GM21529 (cell line): Measurements from ENCODE around the gene FLYWCH2.
"Not testable (repeated sequence)": the region's sequence is repeated elsewhere in the genome, so short reads cannot be mapped to it uniquely, and the experiment has no call there.

Experiments used
- ATAC-seq: cut with Tn5 transposase; IDR thresholded peaks from one replicate; pipeline ENCODE4 v1.9.1; 2021; ENCODE audit not compliant: unreplicated experiment

Gene FLYWCH2

DNA sequence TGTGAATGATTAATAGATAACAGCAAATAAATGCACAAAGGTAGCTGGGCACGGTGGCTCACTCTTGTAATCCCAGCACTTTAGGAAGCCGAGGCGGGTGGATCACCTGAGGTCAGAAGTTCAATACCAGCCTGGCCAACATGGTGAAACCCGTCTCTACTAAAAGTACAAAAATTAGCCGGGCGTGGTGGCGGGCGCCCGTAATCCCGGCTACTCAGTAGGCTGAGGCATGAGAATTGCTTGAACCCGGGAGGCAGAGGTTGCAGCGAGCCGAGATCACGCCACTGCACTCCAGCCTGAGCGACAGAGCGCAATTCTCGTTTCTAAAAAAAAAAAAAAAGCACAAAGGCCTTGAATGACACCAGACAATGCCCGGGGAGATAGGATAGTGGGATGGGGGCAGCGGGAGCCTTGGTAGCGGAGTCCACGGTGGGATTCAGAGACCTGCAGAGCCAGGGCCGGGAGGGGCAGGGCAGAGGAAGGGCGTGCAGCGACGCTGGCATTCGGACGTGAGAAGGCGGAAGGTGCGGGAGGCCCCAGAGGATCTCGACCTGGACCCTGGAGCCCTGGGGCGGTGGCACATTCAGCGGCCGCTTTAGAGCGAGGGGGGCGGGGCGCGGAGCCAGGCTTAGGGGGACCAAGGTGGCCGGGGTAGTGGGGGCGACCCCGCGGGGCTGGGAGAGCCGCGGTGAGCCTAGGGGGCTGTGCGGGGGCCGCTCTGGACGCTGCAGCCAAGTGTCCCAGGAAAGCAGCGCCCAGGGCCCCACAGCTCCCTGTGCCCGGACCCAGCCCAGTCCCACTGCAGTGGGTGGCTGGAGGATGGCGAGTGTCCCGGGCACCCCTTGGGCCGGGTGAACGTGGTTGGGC is 999 bp upstream of the FLYWCH2 start:
- ATAC-seq, result no peak

DNA sequence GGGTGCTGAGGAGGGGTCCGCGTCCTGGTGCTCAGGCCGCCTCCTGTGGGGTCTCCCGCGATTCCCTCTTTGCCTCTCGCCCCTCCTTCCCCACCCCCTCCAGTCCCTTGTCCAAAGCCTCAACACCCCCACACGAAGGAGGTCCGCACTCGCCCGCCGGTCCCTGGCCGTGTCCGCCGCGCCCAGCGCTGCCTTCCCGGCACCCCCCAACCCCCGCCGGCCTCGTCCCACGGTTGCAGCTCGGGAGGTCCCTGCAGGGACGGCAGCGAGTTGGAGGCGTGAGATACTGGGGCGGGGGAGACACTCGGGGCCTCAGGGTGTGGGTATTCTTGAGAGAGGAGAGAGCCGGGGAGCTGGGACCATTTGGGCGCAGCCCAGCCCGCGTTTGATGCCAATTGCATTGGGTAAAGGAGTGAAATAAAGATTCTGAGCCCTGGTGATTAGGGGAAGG is 468 bp downstream of the FLYWCH2 start:
- peak; percentile 2 for ATAC-seq

DNA sequence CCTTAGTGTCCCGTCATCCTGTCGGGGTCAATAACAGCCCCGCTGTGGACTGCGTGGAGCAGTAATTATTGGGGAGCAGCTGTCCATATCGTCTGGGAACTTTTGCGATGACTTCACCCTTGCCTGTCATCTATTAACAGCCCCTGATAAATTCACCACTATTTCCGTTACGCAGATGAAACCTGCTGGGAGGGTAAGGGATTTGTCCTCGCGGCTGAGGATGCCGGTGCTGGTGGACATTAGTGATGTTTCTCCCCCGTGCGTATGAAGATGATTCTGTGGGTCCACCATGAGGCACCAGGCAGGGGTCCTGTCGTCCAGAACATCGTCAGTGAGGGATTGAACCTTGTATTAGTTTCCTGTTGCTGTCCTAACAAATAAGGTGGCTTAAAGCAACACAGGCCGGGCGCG is 1.0 kb downstream of the FLYWCH2 start:
- ATAC-seq, result no peak

DNA sequence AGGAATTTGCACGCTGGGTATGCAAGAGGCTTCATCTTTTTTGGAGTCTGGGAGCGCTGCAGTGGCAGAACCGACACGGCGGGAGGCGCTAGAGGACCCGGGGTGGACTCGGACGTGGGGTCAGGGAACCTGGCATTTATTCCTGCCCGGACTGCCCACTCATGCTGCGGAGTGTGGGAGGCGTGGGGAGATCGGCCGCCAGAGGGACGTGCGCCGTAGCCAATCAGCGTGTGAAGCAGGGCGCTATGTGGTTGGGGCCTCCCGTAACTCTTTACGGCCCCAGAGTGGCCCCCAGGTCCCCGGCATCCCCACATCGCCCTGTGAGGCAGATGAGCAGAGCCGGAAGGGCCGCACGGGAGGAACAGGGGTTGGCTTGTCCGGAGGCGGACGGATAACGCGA is 11.2 kb downstream of the FLYWCH2 start:
- no peak for ATAC-seq

DNA sequence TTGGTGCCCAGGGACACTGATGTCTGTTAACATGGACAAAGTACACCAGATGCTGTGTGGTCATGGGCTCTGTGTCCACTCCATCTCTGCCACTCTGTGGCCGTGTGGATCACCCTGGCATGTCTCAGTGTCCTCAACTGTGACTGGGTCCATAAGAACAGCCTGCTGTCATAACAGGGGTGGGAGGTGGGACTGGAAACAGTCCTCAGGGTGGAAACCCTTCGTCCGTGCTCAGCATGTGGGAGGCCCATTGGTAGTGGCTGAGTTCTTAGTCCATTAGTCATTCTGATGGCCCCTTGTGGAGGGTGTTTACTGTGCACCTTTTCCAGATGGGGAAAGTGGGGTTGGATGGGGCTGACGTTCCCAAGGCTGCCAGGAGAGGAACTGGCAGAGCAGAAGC is 12.8 kb downstream of the FLYWCH2 start:
- no peak for ATAC-seq

DNA sequence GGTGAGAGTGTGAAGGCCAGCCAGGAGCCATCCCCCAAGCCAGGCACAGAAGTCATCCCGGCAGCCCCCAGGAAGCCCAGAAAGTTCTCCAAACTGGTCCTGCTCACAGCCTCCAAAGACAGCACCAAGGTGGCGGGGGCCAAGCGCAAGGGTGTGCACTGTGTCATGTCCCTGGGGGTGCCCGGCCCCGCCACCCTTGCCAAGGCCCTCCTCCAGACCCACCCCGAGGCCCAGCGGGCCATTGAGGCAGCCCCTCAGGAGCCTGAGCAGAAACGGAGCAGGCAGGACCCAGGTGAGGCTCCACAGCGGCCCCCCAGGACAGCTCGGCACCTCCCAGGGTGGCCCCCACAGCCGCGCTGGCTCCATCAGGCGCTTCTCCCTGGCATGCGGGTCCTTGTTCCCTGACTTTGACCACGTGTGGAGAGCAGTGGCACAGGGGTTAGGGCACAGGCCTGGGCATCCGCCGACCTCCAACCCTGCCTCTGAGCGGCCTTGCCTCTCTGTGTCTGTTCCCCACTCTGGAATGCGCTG is 13.5 kb downstream of the FLYWCH2 start:
- ATAC-seq, result no peak

DNA sequence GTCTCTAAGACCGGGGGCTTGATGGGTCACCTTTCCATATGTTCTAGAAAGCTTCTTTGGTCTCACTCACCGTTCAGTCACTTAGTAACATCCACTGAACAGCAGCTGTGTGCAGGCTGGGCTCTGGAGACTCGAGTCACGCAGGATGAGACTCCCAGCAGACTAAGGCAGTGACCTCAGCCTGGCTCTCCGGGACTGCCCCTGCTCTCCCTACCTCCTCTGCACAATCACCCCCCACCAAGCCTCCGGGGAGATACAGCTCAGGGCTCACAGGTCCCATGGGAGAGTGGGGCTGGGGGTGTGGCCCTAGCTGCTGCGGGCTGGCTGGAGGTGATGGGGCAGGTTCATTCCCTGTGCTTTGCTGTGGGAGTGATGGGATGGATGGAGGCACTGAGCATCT is 14.1 kb downstream of the FLYWCH2 start:
- ATAC-seq, result no peak

DNA sequence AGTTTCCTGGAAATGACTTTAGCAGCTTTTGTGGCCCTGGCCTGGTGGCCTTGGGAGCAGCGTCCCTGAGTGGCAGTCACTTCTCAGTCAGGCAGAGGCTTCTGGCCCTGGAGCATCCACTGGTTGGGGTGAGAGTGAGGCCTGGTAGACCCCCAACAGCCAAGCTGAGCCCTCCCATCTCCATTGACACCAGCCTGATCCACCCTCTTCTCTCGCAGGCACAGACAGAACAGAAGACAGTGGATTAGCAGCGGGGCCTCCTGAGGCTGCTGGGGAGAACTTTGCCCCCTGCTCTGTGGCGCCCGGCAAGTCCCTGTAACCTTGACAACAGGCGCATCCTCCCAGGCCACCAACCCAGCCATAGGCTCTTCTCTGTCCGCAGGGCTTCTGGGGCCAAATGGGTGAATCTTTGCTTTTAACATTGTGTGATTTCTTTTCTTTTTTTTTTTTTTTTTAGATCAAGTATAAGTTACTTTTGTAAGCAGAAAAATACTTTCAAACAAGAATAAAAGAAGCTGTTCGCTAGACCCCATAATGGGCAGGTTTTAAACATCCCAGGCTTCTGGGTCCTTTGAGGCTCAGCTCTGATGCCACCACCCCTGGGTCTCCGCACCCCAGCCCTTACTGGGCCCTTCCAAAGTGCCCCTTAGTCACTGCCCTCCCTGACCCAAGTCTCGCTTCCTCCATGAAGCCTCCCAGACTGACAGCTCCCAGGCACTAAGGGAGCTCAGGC is 16.0 kb downstream of the FLYWCH2 start:
- no peak for ATAC-seq

DNA sequence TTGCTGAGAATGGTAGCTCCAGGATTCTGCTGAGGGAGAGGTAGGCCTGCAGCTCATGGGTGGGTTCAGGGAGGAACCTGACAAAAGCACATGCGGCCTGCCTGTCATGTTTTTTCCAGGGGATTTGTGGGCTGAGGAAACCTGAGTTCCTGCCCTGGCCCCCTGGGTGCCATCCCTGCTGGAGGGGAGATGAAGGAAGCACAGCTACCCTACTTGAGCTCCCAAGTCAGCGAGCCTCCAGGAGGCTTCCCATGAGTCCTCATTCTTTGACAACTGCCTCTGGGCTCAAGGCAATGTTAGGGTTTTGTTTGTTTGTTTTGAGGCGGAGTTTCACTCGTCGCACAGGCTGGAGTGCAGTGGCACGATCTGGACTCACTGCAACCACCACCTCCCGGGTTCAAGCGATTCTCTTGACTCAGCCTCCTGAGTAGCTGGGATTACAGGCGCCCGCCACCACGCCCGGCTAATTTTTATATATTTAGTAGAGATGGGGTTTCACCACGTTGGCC is 16.6 kb downstream of the FLYWCH2 start:
- ATAC-seq, result no peak

DNA sequence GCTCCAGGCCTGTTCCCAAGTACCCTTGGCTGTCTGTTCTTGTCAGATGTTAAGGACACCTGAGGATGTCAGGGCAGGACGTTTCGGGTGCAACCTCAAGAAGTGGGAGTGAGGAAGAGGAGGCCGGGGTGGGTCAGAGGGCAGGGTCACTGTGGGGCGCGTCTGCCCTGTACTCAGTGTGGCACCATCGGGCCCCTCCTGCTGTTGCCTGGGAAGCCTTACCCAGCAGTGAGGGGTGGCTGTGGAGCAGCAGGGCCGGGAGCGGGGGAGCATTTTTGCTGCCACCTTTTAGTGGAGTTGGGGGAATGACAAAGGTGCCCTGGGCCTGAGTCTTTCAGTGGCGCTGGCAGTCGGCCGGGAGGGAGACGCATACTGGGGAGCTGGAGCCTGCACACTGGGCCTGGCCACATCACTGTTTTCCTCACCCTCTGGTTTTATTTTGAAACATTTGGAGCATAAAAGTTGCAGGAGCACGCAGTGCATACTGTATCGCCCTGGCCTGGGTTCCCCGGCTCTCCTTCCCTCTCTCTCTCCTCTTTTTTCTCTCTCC is 17.6 kb downstream of the FLYWCH2 start:
- no peak for ATAC-seq

DNA sequence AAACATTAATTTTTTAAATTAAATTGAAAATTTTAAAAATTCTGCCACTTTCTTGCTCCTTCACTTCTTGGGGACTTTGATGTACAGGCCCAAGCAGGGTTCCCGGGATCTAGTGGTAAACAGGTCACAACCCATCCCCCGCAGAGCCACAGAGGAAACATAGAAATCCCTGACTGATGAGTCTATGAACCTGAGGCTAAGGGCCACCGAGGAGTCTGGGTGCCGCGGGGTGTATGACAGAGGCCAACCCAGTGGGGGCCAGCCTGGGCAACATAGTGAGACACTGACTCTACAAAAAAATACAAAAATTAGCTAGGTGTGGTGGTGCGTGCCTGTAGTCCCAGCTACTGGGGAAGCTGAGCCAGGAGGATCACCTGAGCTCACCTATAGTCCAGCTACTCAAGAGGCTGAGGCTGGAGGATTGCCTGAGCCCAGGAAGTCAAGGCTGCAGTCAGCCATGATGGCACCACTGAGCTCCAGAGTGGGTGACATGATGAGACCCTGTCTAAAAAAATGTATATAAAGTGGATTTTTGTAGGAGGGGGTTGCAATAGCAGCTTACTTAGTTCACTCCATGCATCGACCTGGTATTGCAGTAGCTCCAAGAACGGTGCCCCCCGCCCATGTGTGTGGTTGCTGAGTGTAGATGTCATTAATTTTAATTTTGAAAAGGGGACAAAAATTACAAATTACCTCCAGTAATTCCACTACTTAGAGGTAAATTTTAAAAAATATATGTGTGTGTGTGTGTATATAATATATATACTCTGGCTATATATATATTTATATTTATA is 19.5 kb downstream of the FLYWCH2 start:
- ATAC-seq, result no peak

DNA sequence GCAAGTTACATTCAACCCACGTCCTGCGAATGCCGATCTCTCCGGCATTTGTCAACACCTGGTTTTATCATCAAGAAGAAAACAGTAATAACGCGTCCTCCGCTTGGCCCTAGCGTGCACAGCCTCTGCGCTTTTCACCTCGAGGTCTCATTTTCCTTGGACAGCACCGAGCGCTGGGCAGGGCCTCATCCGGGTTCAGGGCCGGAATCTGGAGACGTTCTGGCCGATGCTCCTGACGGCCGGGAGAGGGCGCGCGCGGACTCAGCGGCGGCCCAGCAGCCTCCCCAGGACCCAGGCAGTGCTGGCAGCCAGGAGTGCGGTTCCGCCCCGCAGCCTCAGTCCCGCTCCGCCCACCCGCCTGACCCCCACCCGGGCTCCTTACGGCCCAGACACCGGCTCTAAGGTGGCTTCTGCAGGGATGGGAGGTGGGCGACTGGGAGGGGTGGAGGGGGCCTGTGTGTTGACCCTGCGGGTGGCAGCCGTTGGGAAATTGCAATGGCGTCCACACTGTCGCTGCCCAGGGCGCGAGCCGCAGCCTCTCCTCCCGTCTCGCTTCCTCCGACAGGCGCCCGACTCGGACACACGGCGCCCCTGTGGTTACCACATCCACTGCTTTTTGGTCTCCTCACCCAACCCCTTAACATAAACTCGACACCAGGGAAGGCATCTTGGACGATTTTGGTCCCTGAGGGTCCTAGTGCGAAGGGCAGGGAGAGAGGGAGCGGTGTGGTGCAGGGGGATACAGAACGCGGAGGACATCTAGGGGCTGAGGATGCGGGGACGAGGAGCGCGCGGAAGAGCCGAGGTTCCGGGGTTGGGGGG is 21.3 kb downstream of the FLYWCH2 start:
- peak; percentile 43 for ATAC-seq

DNA sequence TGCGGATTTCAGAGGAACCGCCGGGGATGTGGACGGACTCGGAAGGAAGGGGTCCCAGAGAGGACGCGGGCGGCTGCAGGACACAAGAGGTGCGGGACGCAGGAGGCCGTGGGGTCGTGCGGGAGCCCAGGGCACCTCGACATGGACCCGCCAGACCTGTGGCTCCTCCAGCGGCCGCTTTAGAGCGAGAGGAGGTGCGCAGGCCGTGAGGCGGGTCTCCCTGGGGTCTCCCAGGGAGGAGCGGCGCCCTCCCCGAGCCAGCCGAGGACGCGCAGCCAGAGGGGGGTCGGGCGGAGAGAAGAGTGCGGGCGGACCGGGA is 21.9 kb downstream of the FLYWCH2 start:
- ATAC-seq, result no peak

DNA sequence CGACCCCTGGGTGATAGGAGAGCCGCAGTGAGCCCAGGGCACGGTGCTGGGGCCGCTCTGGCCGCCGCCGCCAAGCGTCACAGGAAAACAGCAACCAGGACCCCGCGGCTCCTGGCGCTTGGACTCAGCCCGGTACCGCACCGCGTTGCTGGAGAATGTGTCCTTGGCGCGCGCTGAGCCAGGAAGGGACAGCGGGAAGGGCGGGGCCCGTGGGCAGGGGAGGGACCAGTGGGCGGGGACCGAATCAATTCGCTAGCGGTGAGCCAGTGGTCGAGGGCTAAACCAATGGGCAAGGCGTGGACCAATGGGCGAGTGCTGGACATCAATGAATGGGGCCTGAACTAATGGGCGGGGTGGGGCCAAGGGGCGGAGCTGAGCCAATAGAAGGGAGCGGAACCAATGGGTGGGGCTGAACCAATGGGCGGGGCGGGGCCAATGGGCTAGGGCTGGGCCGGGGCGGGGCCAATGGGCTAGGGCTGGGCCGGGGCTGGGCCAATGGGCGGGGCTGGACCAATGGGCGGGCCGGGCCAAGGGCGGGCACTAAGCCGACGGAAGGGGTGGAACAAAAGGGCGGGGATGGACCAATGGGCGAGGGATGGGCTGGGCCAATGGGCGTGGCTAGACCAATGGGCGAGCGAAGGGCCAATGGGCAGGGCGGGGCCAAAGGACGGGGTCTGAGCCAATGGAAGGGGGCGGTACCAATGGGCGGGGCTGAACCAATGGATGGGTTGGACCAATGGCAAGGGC is 22.4 kb downstream of the FLYWCH2 start:
- ATAC-seq, result peak; percentile 71

DNA sequence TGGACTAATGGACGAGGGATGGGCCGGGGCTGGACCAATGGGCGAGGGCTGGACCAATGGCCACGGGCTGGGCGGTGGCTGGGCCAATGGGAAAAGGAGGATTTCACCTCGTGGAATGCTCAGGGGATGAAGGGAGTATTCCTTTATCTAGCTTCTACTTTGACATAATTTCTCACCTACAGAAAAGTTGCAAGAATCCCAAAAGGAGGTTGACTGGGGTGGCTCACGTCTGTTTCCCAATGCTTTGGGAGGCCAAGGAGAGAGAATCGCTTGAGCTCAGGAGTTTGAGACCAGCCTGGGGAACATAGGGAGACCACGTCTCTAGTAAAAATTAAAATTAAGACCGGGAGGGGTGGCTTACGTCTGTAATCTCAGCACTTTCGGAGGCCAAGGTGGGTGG is 23.0 kb downstream of the FLYWCH2 start:
- ATAC-seq, result no peak

DNA sequence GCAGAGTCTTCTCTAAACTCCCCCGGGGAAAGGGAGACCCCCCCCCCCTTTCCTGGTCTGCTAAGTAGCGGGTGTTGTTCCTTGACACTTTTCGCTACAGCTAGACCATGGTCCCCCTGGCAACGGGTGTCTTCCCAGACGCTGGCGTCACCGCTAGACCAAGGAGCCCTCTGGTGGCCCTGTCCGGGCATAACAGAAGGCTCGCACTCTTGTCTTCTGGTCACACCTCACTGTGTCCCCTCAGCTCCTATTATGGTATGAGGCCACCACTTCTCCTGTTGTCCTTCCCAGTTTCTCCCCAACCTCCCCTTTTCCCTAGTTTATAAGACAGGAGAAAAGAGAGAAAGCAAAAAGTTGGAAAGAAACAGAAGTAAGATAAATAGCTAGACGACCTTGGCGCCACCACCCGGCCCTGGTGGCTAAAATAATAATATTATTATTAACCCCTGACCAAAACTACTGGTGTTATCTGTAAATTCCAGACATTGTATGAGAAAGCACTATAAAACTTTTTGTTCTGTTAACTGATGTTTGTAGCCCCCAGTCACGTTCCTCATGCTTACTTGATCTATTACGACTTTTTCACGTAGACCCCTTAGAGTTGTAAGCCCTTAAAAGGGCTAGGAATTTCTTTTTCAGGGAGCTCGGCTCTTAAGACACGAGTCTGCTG is 24.2 kb downstream of the FLYWCH2 start:
- not testable (repeated sequence) for ATAC-seq

DNA sequence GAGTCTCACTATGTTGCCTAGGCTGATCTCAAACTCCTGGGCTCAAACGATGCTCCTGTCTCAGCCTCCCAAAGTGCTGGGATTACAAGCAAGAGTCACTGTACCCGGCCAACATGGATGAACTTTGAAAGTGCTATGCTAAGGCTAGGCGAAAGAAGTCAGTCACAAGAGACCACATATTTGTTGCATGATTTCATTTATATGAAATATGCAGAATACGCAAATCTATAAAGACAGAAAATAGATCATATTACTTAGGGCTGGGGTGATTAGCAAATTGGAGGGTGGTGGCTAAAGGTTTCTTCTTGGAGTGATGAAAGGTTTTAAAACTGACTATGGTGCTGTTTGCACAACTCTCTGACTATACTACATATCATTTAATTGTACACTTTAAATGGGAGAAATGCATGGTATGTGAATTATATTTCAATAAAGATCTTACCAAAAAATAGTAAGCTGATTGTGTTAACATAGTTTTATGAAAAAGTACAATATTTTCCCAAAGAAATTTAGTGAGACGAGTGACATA is 27.5 kb downstream of the FLYWCH2 start:
- ATAC-seq, result no peak

DNA sequence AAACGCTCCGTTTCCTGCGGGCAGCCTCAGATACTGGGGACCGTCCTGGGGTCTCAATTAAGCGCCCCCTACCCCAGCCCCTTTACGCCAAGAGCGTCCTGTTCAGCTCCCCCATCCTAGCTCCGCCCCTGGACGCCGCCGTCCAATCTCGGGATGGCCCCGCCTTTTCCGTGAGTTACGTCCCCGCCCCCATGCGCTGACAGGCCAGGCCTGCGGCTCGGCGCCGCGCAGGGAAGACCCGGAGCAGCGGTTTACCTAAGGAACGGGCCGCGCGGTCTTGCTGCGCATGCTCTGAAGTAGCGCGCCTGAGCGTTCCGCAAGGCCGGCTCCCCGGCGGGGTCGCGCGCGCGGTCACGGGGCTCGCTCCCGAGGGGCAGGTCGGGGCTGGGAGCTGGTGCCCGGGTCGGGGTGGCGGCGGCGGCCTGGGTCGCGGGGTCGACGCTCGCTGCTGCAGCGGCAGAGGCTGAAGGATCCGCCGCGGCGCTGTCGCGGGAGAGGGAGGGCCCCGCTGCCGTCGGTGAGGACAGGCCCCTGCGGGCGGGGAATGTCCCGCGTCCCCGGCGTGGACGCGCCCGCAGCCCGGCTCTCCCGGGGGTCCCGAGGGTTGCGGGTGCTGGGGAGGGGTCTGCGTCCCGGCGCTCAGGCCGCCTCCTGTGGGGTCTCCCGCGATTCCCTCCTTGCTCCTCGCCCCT is 28.8 kb downstream of the FLYWCH2 start, which contains the start of gene FLYWCH1:
FLYWCH1 (plus strand) TSS at position 294 of the 692 bp plus-strand sequence. CDS start 17,755 bp downstream, outside the sequence.
- peak; percentile 92 for ATAC-seq
